ENCODE data around the gene DACH1.

DNA sequence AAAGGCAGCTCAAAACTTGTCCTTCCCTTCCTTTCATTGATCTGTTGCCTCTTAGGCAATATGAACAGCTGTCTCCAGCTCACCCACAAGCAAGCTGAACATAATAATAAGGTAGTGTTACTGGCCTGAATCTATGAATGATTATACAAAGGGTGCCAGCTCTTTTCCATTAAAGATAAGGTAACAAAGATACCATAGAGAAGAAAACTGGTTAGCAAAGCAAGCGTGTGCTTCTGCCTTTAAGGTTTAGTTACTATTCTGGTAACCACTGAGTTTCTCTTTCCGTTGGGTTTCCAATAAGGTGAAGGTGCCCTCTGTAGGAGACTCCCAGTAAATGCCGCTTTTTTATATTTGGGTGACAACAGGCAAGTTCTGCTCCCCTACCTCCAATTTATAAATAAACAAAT, 12.1 kb upstream of the DACH1 start:
- TF ChIP-seq, protein P1, sequence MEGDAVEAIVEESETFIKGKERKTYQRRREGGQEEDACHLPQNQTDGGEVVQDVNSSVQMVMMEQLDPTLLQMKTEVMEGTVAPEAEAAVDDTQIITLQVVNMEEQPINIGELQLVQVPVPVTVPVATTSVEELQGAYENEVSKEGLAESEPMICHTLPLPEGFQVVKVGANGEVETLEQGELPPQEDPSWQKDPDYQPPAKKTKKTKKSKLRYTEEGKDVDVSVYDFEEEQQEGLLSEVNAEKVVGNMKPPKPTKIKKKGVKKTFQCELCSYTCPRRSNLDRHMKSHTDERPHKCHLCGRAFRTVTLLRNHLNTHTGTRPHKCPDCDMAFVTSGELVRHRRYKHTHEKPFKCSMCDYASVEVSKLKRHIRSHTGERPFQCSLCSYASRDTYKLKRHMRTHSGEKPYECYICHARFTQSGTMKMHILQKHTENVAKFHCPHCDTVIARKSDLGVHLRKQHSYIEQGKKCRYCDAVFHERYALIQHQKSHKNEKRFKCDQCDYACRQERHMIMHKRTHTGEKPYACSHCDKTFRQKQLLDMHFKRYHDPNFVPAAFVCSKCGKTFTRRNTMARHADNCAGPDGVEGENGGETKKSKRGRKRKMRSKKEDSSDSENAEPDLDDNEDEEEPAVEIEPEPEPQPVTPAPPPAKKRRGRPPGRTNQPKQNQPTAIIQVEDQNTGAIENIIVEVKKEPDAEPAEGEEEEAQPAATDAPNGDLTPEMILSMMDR (IDR thresholded peaks at IDR 0.05; ENCODE audit: poor library complexity) = peak; percentile 70
- TF ChIP-seq EZH2phosphoT487 (IDR thresholded peaks at IDR 0.05; ENCODE audit: low read depth, severe bottlenecking, unreplicated experiment) = no peak
- TF ChIP-seq EZH2 (IDR thresholded peaks at IDR 0.05; ENCODE audit: borderline replicate concordance) = no peak

Measured in hepatocyte (in vitro differentiated cells).